Heart left ventricle (tissue), 13 donors: Measurements from ENCODE around the gene MGAT3.

Source experiments
- CTCF ChIP-seq, 12 donors: fragments of 200-600 bp; sonication (generic) in 4 of 12; IDR thresholded peaks; one replicate each; pipeline versions ENCODE4 v1.5.0 to v1.8.0; 2018 to 2022; ENCODE audit warnings: antibody characterized with exemption in 12 of 12, mild to moderate bottlenecking in 5 of 12
- POLR2A ChIP-seq, 2 donors: fragments of 450-650 bp; IDR thresholded peaks; one replicate each; pipeline ENCODE4 v1.6.1; 2017; ENCODE audit warnings: antibody characterized with exemption in 2 of 2, mild to moderate bottlenecking in 2 of 2, moderate library complexity in 2 of 2
- donor health status: ischemic (EF 13 %, LVEDD 7.1; RV severe dilation, severe dysfunction).
- donor health status: DM: no; HTN: yes; CAD: no.
- donor health status: DM: no; HTN: no; CAD: no.
- donor health status: ischemic (EF 25% LVEDD 6.9; RV normal size, moderate dysfunction).
- donor health status: ischemic (EF 25% LVEDD 5.7; RV mildly dilated, moderate dysfunction).
- donor health status: ischemic (EF 35%, LVEDD 5.7; RV mildly dilated, moderate dysfunction).
- donor health status: nonischemic (EF 11% LVEDD 7.7; RV severe dilation, severe dysfunction).
- donor health status: DM: yes; HTN: yes; CAD: no.
- donor health status: PGD.
- donor health status: ischemic (EF 29% LVEDD 5.4; RV normal size, mild dysfunction).
- donor health status: nonischemic (EF 23%, LVEDD 6.1; RV moderate dilation, normal function).

- TF ChIP-seq CTCF (IDR thresholded peaks at IDR 0.05) = no peak
- TF ChIP-seq POLR2A (IDR thresholded peaks at IDR 0.05) = no peak
These were observed 23.7 kb downstream of the MGAT3 start for GRCh38 chr22:39480557-39480956.
